HG03354 (cell line): Measurements from ENCODE around the gene FIBCD1.

ENCODE experiments used
- ATAC-seq: cut with Tn5 transposase; IDR thresholded peaks from one replicate; pipeline ENCODE4 v1.9.1; 2021; ENCODE audit warnings: mild to moderate bottlenecking; ENCODE audit not compliant: unreplicated experiment, poor library complexity, severe bottlenecking

FIBCD1 gene

GRCh38 chr9:130901498-130902203 lies 37.4 kb downstream of the FIBCD1 start:
- ATAC-seq: no peak

- no peak for ATAC-seq
Observed at GRCh38 chr9:130900701-130901497, 38.1 kb downstream of the FIBCD1 start.

- no peak for ATAC-seq
Observed at GRCh38 chr9:130899051-130899748, 39.8 kb downstream of the FIBCD1 start.

GRCh38 chr9:130898552-130898852 lies 40.5 kb downstream of the FIBCD1 start:
- no peak for ATAC-seq

- no peak for ATAC-seq
Observed at GRCh38 chr9:130897848-130898551, 41.0 kb downstream of the FIBCD1 start.

GRCh38 chr9:130897105-130897751 lies 41.8 kb downstream of the FIBCD1 start:
- ATAC-seq: no peak

GRCh38 chr9:130896233-130897014 lies 42.6 kb downstream of the FIBCD1 start, which contains the start of gene QRFP:
Gene QRFP (minus strand): TSS chr9:130896812. CDS start chr9:130893838, 2,974 bp downstream.
- ATAC-seq: no peak

- no peak for ATAC-seq
Observed at GRCh38 chr9:130895481-130896232, 43.4 kb downstream of the FIBCD1 start.

GRCh38 chr9:130895038-130895437 lies 44.0 kb downstream of the FIBCD1 start:
- ATAC-seq: no peak

GRCh38 chr9:130894546-130894945 lies 44.5 kb downstream of the FIBCD1 start:
- no peak for ATAC-seq

GRCh38 chr9:130893341-130894101 lies 45.5 kb downstream of the FIBCD1 start:
- ATAC-seq: no peak

GRCh38 chr9:130892477-130893304 lies 46.4 kb downstream of the FIBCD1 start:
- ATAC-seq: no peak

GRCh38 chr9:130891688-130892476 lies 47.2 kb downstream of the FIBCD1 start:
- no peak for ATAC-seq

- no peak for ATAC-seq
Observed at GRCh38 chr9:130890870-130891687, 48.0 kb downstream of the FIBCD1 start.

GRCh38 chr9:130890124-130890523 lies 48.9 kb downstream of the FIBCD1 start:
- no peak for ATAC-seq
